Mesenchymal stem cell (in vitro differentiated cells and primary cell): ENCODE results near the gene COL8A2.

Experiments used
- DNase-seq: peaks from one replicate; pipeline ENCODE4 v3.0.0-alpha.2; 2013
- H2AFZ ChIP-seq: one replicate; pipeline ENCODE4 v1.6.1; 2013; ENCODE audit warnings: low read depth, mild to moderate bottlenecking, control low read depth, inconsistent platforms, low read length, moderate library complexity
- H2AK5ac ChIP-seq: 2 replicates; pipeline ENCODE4 v1.6.1; 2013; ENCODE audit warnings: low read length, moderate library complexity, mild to moderate bottlenecking, inconsistent platforms; ENCODE audit not compliant: severe bottlenecking
- H2BK120ac ChIP-seq: one replicate; pipeline ENCODE4 v1.6.1; 2013; ENCODE audit warnings: low read depth, mild to moderate bottlenecking, inconsistent platforms, low read length, moderate library complexity
- H2BK12ac ChIP-seq, 2 experiments: one replicate each; pipeline ENCODE4 v1.6.1; 2013; ENCODE audit warnings: inconsistent platforms in 2 of 2, low read length in 2 of 2, mild to moderate bottlenecking in 2 of 2, moderate library complexity in 2 of 2, control low read depth in 1 of 2
- H2BK15ac ChIP-seq: one replicate; pipeline ENCODE4 v1.6.1; 2013; ENCODE audit warnings: mild to moderate bottlenecking, low read depth, inconsistent platforms; ENCODE audit not compliant: poor library complexity, severe bottlenecking
- H2BK5ac ChIP-seq: 2 replicates; pipeline ENCODE4 v1.6.1; 2013; ENCODE audit warnings: low read depth, mild to moderate bottlenecking, low read length, control low read depth, inconsistent platforms; ENCODE audit not compliant: poor library complexity, severe bottlenecking
- H3K14ac ChIP-seq, 2 experiments: one replicate each; pipeline ENCODE4 v1.6.1; 2013; ENCODE audit warnings: inconsistent platforms in 2 of 2, low read length in 2 of 2, control low read depth in 1 of 2, mild to moderate bottlenecking in 1 of 2, moderate library complexity in 1 of 2
- H3K18ac ChIP-seq, 2 experiments: one replicate each; pipeline ENCODE4 v1.6.1; 2013; ENCODE audit warnings: inconsistent platforms in 2 of 2, low read length in 2 of 2, control low read depth in 1 of 2, low read depth in 1 of 2, mild to moderate bottlenecking in 1 of 2
- H3K23ac ChIP-seq, 2 experiments: one replicate each; pipeline ENCODE4 v1.6.1; 2013; ENCODE audit warnings: inconsistent platforms in 2 of 2, low read length in 2 of 2, mild to moderate bottlenecking in 2 of 2, moderate library complexity in 2 of 2, control low read depth in 1 of 2
- H3K27ac ChIP-seq: 2 replicates; pipeline ENCODE4 v1.5.1; 2013; ENCODE audit warnings: mild to moderate bottlenecking, moderate library complexity, low read length, control low read depth, inconsistent platforms; ENCODE audit not compliant: poor library complexity, severe bottlenecking
- H3K27me3 ChIP-seq, 2 experiments: 2 replicates each; pipeline versions ENCODE4 v1.6.1 to v1.7.0; 2013; ENCODE audit warnings: low read length in 2 of 2, mild to moderate bottlenecking in 2 of 2, moderate library complexity in 2 of 2, control low read depth in 1 of 2, inconsistent platforms in 1 of 2; ENCODE audit not compliant: control insufficient read depth in 1 of 2, insufficient read depth in 1 of 2
- H3K36me3 ChIP-seq, 2 experiments: 2 replicates each; pipeline versions ENCODE4 v1.6.1 to v1.7.0; 2013; ENCODE audit warnings: low read length in 2 of 2, control low read depth in 1 of 2, inconsistent platforms in 1 of 2, low read depth in 1 of 2, mild to moderate bottlenecking in 1 of 2; ENCODE audit not compliant: insufficient read depth in 2 of 2, control insufficient read depth in 1 of 2
- H3K4ac ChIP-seq, 2 experiments: one replicate each; pipeline ENCODE4 v1.6.1; 2013; ENCODE audit warnings: inconsistent platforms in 2 of 2, low read length in 2 of 2, mild to moderate bottlenecking in 2 of 2, moderate library complexity in 2 of 2, control low read depth in 1 of 2, low read depth in 1 of 2
- H3K4me1 ChIP-seq: 2 replicates; pipeline ENCODE4 v1.6.1; 2013; ENCODE audit warnings: low read depth, low read length, control low read depth; ENCODE audit not compliant: control insufficient read depth, insufficient read depth
- H3K4me2 ChIP-seq: 2 replicates; pipeline ENCODE4 v1.6.1; 2013; ENCODE audit warnings: low read length, mild to moderate bottlenecking, inconsistent platforms; ENCODE audit not compliant: poor library complexity, severe bottlenecking
- H3K4me3 ChIP-seq, 2 experiments: 2 replicates each; pipeline versions ENCODE4 v1.5.1 to v1.7.0; 2013; ENCODE audit warnings: low read length in 2 of 2, mild to moderate bottlenecking in 2 of 2, control low read depth in 1 of 2, low read depth in 1 of 2; ENCODE audit not compliant: insufficient read depth in 1 of 2
- H3K79me1 ChIP-seq: replicated peaks from 2 replicates; pipeline ENCODE4 v1.6.1; 2013; ENCODE audit warnings: mild to moderate bottlenecking, control low read depth, low read length, inconsistent platforms; ENCODE audit not compliant: poor library complexity, severe bottlenecking
- H3K9ac ChIP-seq: 2 replicates; pipeline ENCODE4 v1.7.0; 2013; ENCODE audit warnings: mild to moderate bottlenecking, low read length, moderate library complexity
- H3K9me3 ChIP-seq: 2 replicates; pipeline ENCODE4 v1.7.0; 2013; ENCODE audit warnings: mild to moderate bottlenecking, low read length; ENCODE audit not compliant: control insufficient read depth
- H4K8ac ChIP-seq: one replicate; pipeline ENCODE4 v1.6.1; 2013; ENCODE audit warnings: inconsistent platforms, mild to moderate bottlenecking, low read length, moderate library complexity
- H4K91ac ChIP-seq: one replicate; pipeline ENCODE4 v1.6.1; 2013; ENCODE audit warnings: mild to moderate bottlenecking, low read length, inconsistent platforms
- WGBS: methylation state at CpG from one replicate; pipeline ENCODE4 v1.1.7; 2013; ENCODE audit warnings: mixed read lengths; 5-methylcytosine and 5-hydroxymethylcytosine counted together

Gene COL8A2

DNA sequence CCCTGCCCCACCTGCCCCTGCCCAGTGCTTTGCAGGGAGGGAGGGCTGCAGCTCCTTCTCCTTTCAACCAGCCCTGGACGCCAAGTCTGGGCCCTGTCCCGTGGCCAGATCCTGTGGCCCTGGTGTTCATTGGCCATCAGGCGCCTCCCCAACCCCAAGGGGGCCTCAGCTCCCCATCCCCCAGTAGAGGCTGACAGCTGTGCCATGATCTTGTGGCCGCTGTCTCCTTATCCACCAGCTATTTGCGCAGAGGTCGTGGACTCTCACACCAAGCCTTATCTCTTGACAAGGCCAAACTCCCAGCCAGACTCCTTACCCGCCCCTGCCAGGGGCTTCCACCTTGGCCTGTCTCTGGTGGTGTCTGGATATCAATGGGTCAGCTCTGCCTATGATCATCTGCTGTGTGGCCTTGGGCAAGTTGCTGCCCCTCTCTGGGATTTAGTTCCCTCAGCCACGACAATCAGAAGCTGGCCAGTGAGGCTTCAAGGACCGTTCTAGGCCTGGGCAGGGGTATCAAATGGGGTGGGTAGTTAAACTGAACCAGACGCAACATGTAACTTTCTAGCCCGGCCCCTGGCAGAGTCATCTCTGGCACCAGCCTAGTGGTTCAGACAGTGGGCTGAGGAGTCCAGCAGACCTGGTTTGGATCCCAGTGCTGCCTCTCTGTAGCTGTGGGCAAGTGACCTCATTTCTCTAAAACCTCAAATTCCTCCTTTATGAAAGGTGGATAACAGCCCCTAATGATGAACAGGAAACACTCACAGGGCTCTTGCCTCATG, 3.3 kb upstream of the COL8A2 start:
- no peak overlapping the region for H3K4me2 ChIP-seq
- H3K27me3 ChIP-seq, result peaks cover 0 to 9% of the 10 kb centered on the region in 2 experiments
- H2AFZ ChIP-seq, result no peak overlapping the region
- H3K14ac ChIP-seq, result no peak overlapping the region
- H3K79me1 ChIP-seq, result no peaks in the 10 kb centered on the region
- no peaks in the 10 kb centered on the region for H3K36me3 ChIP-seq
- peaks cover 46% of the 10 kb centered on the region for H3K4me1 ChIP-seq
- no peak overlapping the region for H2BK12ac ChIP-seq
- H2BK5ac ChIP-seq, result no peak overlapping the region
- no peak overlapping the region for H3K27ac ChIP-seq
- H3K4ac ChIP-seq, result no peak overlapping the region
- H2BK120ac ChIP-seq, result no peak overlapping the region
- 94% methylated on average over 9 of the region's 11 CpGs for WGBS
- H2AK5ac ChIP-seq, result peak overlapping the region; percentile 89
- H3K9me3 ChIP-seq, result no peaks in the 10 kb centered on the region
- H3K9ac ChIP-seq, result no peak overlapping the region
- DNase-seq, result no peak
- H3K18ac ChIP-seq, result no peak overlapping the region
- H4K8ac ChIP-seq, result no peak overlapping the region
- H2BK15ac ChIP-seq, result no peak overlapping the region
- H3K4me3 ChIP-seq, result no peak overlapping the region
- no peak overlapping the region for H3K23ac ChIP-seq
- H4K91ac ChIP-seq, result no peak overlapping the region

DNA sequence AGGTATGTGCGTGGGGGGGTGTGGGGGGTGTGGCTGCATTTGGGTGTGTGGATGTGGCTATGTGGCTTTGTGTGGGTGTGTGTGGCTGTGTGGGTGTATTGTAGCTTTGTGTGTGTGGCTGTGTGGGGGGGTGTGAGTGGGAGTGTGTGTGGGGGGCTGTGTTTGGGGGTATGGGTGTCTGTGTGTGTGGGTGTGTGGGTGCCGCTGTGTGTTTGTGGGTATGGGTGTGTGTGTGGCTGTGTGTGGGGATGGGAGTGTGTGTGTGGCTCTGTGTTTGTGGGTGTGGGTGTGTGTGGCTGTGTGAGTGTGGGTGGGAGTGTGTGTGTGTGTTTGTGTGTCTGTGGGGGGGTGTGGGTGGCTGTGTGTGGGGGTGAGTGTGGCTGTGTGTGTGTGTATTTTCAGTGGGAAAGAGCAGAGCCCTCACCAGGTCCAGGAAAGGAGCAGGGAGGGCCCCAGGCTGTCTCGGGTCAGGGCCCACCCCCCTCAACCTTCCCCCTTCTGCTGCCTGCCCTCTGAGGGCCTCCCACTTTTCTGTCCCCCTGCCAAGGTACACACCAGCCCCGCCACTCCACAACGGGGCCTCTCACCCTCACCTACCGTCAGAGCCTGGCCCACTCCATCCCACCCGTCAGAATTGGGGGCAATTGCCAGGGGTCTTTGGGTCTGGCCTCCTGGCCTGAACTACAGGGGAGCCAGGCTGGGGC, 1.9 kb upstream of the COL8A2 start:
- Histone ChIP-seq H3K4me1 (peaks cover 49% of the 10 kb centered on the region), H3K36me3 (no peaks in the 10 kb centered on the region)

GRCh38 chr1:36126005-36126716, 1.1 kb upstream of the COL8A2 start:
- Histone ChIP-seq H2BK120ac (no peak overlapping the region), H4K91ac (peak overlapping the region; percentile 35), H3K4ac (no peak overlapping the region), H3K27me3 (peaks cover 0 to 9% of the 10 kb centered on the region in 2 experiments), H3K9me3 (no peaks in the 10 kb centered on the region), H4K8ac (no peak overlapping the region), H3K79me1 (peaks cover 2% of the 10 kb centered on the region), H3K23ac (no peak overlapping the region), H3K18ac (peak overlapping the region in 1 of 2 experiments; percentile 49), H3K14ac (peak overlapping the region in 1 of 2 experiments; percentile 2), H3K36me3 (no peaks in the 10 kb centered on the region), H3K4me3 (peak overlapping the region in 1 of 2 experiments; percentile 75), H3K27ac (no peak overlapping the region), H2BK5ac (no peak overlapping the region), H2BK15ac (no peak overlapping the region), H2BK12ac (no peak overlapping the region), H3K9ac (peak overlapping the region; percentile 78), H3K4me2 (no peak overlapping the region), H3K4me1 (peaks cover 49% of the 10 kb centered on the region), H2AFZ (no peak overlapping the region), H2AK5ac (no peak overlapping the region)
- 81% methylated on average over 21 of the region's 21 CpGs for WGBS
- no peak for DNase-seq

More for the DNA sequence above, 1.9 kb upstream of the COL8A2 start:
- no peak overlapping the region for H4K8ac ChIP-seq
- H3K27ac ChIP-seq, result no peak overlapping the region
- H4K91ac ChIP-seq, result no peak overlapping the region
- H3K79me1 ChIP-seq, result peaks cover 2% of the 10 kb centered on the region
- no peak for DNase-seq
- no peak overlapping the region for H2BK120ac ChIP-seq
- no peak overlapping the region for H3K4me2 ChIP-seq
- no peak overlapping the region for H3K23ac ChIP-seq
- WGBS, result 85% methylated on average over 6 of the region's 7 CpGs
- no peak overlapping the region for H2AFZ ChIP-seq
- no peak overlapping the region for H2BK12ac ChIP-seq
- H2AK5ac ChIP-seq, result peak overlapping the region; percentile 37
- H3K9ac ChIP-seq, result no peak overlapping the region
- H3K18ac ChIP-seq, result no peak overlapping the region
- H3K14ac ChIP-seq, result peak overlapping the region in 1 of 2 experiments; percentile 53
- H3K9me3 ChIP-seq, result no peaks in the 10 kb centered on the region
- H3K4ac ChIP-seq, result no peak overlapping the region
- no peak overlapping the region for H2BK15ac ChIP-seq
- H3K27me3 ChIP-seq, result peaks cover 0 to 9% of the 10 kb centered on the region in 2 experiments
- H2BK5ac ChIP-seq, result no peak overlapping the region
- no peak overlapping the region for H3K4me3 ChIP-seq
